ENCODE measurements around the gene DUSP12. TPM values are rescaled to one million over a fixed set of nuclear protein-coding genes. Genes with fewer than 3 reads are reported as not detected.

Gene DUSP12
- total and polyA plus RNA-seq, 10 donors: 17.9 to 39.9 (median 23.3) TPM

DNA sequence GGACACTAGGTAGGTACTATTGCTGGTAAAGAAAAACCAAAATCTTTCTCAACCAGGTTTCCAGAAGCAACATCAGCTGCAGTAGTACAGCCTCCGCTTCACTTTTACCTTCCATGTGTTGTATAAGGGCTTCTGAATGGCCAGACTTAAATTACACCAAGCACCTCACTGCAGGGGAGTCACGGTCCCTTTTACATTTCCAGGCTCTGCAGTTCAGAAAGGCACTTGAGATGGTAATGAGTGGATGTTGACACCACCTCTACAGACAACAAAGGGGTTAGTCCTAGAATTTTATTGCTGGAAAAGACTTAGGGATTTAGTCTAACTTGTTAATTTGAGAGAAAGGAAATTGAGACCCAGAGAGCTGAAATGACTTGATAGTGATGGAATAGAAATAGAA lies 12.0 kb upstream of the DUSP12 start:
- Histone ChIP-seq H3K4me1 (peaks cover 12 to 40% (median 38%) of the 10 kb centered on the region in 6 donors), H3K9me3 (no peaks in the 10 kb centered on the region), H3K27me3 (replicated peaks in 1 of 7) (no peaks in the 10 kb centered on the region), H3K27ac (no peak overlapping the region), H3K36me3 (no peaks in the 10 kb centered on the region), H3K4me3 (no peak overlapping the region)
- 83 to 88% (median 85%) methylated on average over 2 of the region's 2 CpGs for WGBS, 5 donors
- DNase-seq: no peak
- intact Hi-C loops (cut with DNase I; ENCODE audit: low total_unique reads): no loop called here
- TF ChIP-seq, protein P1, sequence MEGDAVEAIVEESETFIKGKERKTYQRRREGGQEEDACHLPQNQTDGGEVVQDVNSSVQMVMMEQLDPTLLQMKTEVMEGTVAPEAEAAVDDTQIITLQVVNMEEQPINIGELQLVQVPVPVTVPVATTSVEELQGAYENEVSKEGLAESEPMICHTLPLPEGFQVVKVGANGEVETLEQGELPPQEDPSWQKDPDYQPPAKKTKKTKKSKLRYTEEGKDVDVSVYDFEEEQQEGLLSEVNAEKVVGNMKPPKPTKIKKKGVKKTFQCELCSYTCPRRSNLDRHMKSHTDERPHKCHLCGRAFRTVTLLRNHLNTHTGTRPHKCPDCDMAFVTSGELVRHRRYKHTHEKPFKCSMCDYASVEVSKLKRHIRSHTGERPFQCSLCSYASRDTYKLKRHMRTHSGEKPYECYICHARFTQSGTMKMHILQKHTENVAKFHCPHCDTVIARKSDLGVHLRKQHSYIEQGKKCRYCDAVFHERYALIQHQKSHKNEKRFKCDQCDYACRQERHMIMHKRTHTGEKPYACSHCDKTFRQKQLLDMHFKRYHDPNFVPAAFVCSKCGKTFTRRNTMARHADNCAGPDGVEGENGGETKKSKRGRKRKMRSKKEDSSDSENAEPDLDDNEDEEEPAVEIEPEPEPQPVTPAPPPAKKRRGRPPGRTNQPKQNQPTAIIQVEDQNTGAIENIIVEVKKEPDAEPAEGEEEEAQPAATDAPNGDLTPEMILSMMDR (IDR thresholded peaks at IDR 0.05 in 8 of 11, conservative IDR thresholded peaks at IDR 0.05 in 3 of 11): no peak
- TF ChIP-seq POLR2AphosphoS5 (IDR thresholded peaks at IDR 0.05) (no peak), POLR2A (IDR thresholded peaks at IDR 0.05) (no peak)

DNA sequence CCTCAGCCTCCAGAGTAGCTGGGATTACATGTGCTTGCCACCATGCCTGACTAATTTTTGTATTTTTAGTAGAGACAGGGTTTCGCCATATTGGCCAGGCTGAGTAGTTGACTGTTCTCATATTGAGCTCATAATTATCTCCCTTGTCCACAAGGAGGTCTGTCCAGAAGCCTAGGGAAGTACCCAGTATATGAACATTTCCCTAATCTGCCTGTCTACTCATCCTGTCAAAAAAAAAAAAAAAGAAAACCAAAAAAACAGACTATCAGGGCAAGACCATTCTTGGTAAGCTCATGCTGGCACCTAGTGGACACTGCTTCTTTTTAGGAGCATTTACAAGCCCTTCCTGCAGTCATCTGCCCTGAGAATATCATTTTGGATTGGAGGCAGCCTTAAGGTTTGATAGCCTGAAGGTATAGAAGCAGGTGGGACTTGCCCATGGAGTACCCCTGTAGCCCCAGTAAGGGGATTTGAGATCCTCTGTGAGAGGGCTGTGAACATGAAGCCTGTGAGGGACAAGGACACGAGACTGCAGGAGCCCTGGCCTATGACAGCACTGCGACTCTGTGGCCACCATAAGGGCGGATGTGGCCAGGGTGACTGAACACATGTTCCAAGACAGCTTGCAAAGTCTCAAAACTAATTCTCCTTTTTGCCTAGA lies 10.8 kb upstream of the DUSP12 start:
- intact Hi-C loops (cut with DNase I; ENCODE audit: low total_unique reads): no loop called here
- TF ChIP-seq, protein P1 (IDR thresholded peaks at IDR 0.05 in 8 of 11, conservative IDR thresholded peaks at IDR 0.05 in 3 of 11): peak; percentile 22 to 78 (median 62)
- TF ChIP-seq POLR2AphosphoS5 (IDR thresholded peaks at IDR 0.05): peak in 2 of 3 donors; percentile 63 to 66
- no peak for TF ChIP-seq POLR2A (IDR thresholded peaks at IDR 0.05)

DNA sequence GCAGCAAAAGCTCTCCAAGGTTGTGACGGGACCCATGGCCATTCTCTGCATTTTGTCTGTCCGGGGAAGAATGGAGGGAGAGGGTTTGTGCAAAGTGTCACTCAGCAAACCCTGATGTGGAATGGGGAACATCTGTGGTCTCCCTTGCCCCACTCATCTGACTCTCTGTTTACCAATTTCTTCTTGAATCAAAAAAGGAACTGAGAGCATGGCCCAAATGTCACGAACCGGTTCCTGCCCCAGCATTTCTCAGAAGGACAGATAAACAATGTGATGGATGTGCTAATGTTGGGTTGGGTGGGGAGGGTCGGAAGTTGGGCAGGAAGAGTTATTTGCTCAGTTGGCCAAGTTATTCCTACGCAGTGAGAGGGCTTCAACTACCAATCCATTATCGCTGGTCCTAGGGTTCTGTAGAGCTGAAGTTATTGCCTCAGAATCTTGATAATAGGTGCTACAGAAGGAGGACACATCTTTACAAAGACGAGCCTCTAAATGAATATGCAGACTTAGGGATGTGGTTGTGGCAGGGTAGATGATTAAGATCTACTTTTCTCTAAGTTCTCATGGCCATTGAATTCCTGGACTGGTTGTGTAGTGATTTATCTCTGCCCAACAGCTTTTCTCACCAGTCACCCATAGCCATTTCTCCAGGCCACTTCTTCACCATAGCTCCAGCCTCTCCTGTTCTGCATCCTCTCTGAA lies 9.6 kb upstream of the DUSP12 start:
- WGBS, 5 donors: 31 to 42% (median 37%) methylated on average over 8 of the region's 8 CpGs
- Histone ChIP-seq H3K27me3 (replicated peaks in 1 of 7) (no peaks in the 10 kb centered on the region), H3K9me3 (no peaks in the 10 kb centered on the region), H3K36me3 (no peaks in the 10 kb centered on the region), H3K4me3 (no peak overlapping the region), H3K4me1 (peaks cover 12 to 40% (median 38%) of the 10 kb centered on the region in 6 donors), H3K27ac (peak overlapping the region; percentile 70 to 88 (median 82))
- TF ChIP-seq, protein P1 (IDR thresholded peaks at IDR 0.05 in 8 of 11, conservative IDR thresholded peaks at IDR 0.05 in 3 of 11): no peak
- TF ChIP-seq POLR2A (IDR thresholded peaks at IDR 0.05) (no peak), POLR2AphosphoS5 (IDR thresholded peaks at IDR 0.05) (peak in 1 of 3 donors; percentile 56)
- intact Hi-C loops (cut with DNase I; ENCODE audit: low total_unique reads): loop anchor here (10.0 kb wide), 1 partner anchor 175 kb away; no protein-coding TSS in a partner anchor
- DNase-seq: no peak

More for the DNA sequence above, 10.8 kb upstream of the DUSP12 start:
- Histone ChIP-seq H3K27ac (peak overlapping the region; percentile 70 to 88 (median 82)), H3K4me3 (no peak overlapping the region), H3K9me3 (no peaks in the 10 kb centered on the region), H3K27me3 (replicated peaks in 1 of 7) (no peaks in the 10 kb centered on the region), H3K4me1 (peaks cover 12 to 40% (median 38%) of the 10 kb centered on the region in 6 donors), H3K36me3 (no peaks in the 10 kb centered on the region)
- WGBS, 5 donors: 41 to 62% (median 57%) methylated on average over 4 of the region's 4 CpGs
- DNase-seq: peak; percentile 93

DNA sequence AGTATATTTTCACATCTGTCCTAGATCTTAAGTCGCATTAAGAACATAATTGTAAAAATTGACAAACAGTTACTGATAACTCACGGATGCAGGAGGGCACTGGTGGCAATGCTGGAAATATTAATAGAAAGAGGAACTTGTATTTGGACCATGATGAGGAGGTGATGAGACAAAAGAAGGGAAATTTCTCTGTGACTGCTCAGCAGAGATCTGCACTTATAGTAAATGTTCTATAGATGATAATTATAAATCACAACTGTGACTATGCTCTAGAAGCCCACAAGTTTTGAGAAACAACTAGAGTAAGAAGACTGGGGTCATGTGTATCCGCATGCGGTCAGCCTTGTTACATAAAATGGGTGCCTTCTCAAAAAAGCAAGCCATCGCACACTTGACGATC lies 8.7 kb upstream of the DUSP12 start:
- intact Hi-C loops (cut with DNase I; ENCODE audit: low total_unique reads): loop anchor here (10.0 kb wide), 1 partner anchor 176 kb away; no protein-coding TSS in a partner anchor
- Histone ChIP-seq H3K36me3 (no peaks in the 10 kb centered on the region), H3K4me1 (peaks cover 12 to 40% (median 38%) of the 10 kb centered on the region in 6 donors), H3K4me3 (no peak overlapping the region), H3K27me3 (replicated peaks in 1 of 7) (no peaks in the 10 kb centered on the region), H3K9me3 (no peaks in the 10 kb centered on the region), H3K27ac (peak overlapping the region; percentile 68 to 88 (median 82))
- DNase-seq: no peak
- 66 to 75% (median 71%) methylated on average over 6 of the region's 6 CpGs for WGBS, 5 donors
- TF ChIP-seq, protein P1 (IDR thresholded peaks at IDR 0.05 in 8 of 11, conservative IDR thresholded peaks at IDR 0.05 in 3 of 11): no peak
- no peak for TF ChIP-seq POLR2AphosphoS5 (IDR thresholded peaks at IDR 0.05)
- no peak for TF ChIP-seq POLR2A (IDR thresholded peaks at IDR 0.05)

Measured in spleen (tissue), 11 donors.